Esophagus squamous epithelium (tissue), 4 donors: Measurements from ENCODE around the gene RELL1.

Source experiments
- POLR2A ChIP-seq, 4 donors: fragments of 450-650 bp; IDR thresholded peaks; one replicate each; pipeline ENCODE4 v1.6.1; 2017; ENCODE audit warnings: antibody characterized with exemption in 4 of 4, mild to moderate bottlenecking in 4 of 4, moderate library complexity in 3 of 4
- TF ChIP-seq, protein P1 (sequence below), 6 experiments: fragments of 450-650 bp in 4 of 6; fragments of 200-600 bp in 2 of 6; sonication (generic) in 2 of 6; IDR thresholded peaks; one replicate each; pipeline ENCODE4 v1.5.1; 2016 to 2019; ENCODE audit warnings: antibody characterized with exemption in 6 of 6, mild to moderate bottlenecking in 4 of 6, moderate library complexity in 4 of 6

DNA sequence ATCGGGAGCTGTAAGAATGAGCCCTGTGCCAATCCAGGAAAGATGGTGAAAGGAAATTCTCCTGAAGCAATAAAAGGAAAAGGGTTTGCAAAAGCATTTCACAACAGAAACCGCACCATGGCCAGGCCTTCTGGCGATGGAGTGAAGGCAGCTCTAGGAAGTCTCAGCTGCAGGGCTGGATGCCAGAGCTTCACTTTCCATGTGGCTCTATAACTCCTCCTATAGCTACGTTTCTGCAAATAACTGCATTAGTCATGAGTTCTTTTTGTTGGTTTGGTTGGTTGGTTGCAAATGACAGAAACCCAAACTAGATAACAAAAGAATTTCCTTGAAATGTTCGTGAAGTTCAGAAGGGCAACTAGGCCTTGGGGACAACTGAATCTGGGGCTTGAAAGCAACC lies 84.6 kb downstream of the RELL1 start:
- TF ChIP-seq POLR2A (IDR thresholded peaks at IDR 0.05): no peak
- TF ChIP-seq, protein P1, sequence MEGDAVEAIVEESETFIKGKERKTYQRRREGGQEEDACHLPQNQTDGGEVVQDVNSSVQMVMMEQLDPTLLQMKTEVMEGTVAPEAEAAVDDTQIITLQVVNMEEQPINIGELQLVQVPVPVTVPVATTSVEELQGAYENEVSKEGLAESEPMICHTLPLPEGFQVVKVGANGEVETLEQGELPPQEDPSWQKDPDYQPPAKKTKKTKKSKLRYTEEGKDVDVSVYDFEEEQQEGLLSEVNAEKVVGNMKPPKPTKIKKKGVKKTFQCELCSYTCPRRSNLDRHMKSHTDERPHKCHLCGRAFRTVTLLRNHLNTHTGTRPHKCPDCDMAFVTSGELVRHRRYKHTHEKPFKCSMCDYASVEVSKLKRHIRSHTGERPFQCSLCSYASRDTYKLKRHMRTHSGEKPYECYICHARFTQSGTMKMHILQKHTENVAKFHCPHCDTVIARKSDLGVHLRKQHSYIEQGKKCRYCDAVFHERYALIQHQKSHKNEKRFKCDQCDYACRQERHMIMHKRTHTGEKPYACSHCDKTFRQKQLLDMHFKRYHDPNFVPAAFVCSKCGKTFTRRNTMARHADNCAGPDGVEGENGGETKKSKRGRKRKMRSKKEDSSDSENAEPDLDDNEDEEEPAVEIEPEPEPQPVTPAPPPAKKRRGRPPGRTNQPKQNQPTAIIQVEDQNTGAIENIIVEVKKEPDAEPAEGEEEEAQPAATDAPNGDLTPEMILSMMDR (IDR thresholded peaks at IDR 0.05): peak in 1 of 6 experiments; percentile 17
